HL-60 (cell line): ENCODE measurements around the gene AQP2.

Source experiments
- DNase-seq, 2 experiments: peaks; one replicate each; pipeline ENCODE4 v3.0.0-alpha.2; 2010 to 2020; ENCODE audit warnings: low read depth in 1 of 2, low spot score in 1 of 2
- H3K27ac ChIP-seq: fragments of 250-450 bp; sonication (Bioruptor Pico); replicated peaks from 2 replicates; pipeline ENCODE4 v1.5.1; 2020; ENCODE audit warnings: mild to moderate bottlenecking, moderate library complexity
- H3K27me3 ChIP-seq: fragments of 250-450 bp; sonication (Bioruptor Pico); 2 replicates; pipeline ENCODE4 v1.5.1; 2021; ENCODE audit warnings: mild to moderate bottlenecking, moderate library complexity; ENCODE audit not compliant: insufficient read depth, poor library complexity, severe bottlenecking
- H3K4me3 ChIP-seq: replicated peaks from 2 replicates; pipeline ENCODE4 v1.5.1; 2011; ENCODE audit warnings: mild to moderate bottlenecking, control low read depth, low read length; ENCODE audit not compliant: insufficient read depth
- GABPA ChIP-seq: IDR thresholded peaks from 2 replicates; pipeline ENCODE4 v1.6.1; 2012; ENCODE audit warnings: low read depth
- POLR2AphosphoS5 ChIP-seq: IDR thresholded peaks from 2 replicates; pipeline ENCODE4 v1.6.1; 2012; ENCODE audit warnings: low read depth
- SPI1 ChIP-seq: IDR thresholded peaks from 2 replicates; pipeline ENCODE4 v1.6.1; 2012; ENCODE audit warnings: low read depth, mild to moderate bottlenecking, borderline replicate concordance
- TF ChIP-seq, protein P1 (sequence below): IDR thresholded peaks from 2 replicates; pipeline ENCODE4 v1.6.1; 2012; ENCODE audit warnings: low read depth; ENCODE audit not compliant: insufficient replicate concordance
- TF ChIP-seq, protein P2 (sequence below): IDR thresholded peaks from one replicate; pipeline ENCODE4 v1.5.1; 2011; ENCODE audit warnings: low read length, control low read depth, inconsistent platforms; ENCODE audit not compliant: insufficient read depth

AQP2 gene

DNA sequence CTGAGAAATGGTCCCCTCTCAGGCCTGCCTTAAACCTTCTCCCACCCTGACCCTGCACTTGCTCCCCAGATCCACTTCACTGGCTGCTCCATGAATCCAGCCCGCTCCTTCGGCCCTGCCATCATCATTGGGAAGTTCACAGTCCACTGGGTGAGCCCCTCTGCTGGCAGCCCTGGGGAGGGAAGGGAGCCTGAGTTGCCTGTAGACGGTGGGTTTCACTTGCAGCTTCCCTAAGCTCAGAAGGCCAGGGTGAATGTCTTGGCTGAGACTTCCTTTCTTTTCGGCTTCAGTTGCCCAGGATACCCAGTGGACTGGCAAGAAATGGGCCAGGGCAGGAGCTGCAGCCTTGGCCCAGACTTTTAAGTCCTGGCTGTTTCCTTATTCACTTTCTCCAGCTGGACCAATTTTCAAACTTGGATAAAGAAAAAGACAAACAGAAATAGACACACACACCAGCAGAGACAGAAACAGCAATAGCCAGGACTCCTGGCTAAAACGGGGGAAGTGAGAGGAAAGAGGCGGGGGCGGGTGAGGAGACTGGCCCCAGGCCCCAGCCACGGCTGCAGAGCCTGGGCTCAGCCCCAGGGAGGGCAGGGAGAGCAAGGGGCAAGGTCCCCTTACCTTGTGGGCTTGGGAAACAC lies 24.3 kb downstream of the AQP2 start:
- Histone ChIP-seq H3K27me3 (no peaks in the 10 kb centered on the region), H3K27ac (no peak overlapping the region)
- DNase-seq, result no peak

DNA sequence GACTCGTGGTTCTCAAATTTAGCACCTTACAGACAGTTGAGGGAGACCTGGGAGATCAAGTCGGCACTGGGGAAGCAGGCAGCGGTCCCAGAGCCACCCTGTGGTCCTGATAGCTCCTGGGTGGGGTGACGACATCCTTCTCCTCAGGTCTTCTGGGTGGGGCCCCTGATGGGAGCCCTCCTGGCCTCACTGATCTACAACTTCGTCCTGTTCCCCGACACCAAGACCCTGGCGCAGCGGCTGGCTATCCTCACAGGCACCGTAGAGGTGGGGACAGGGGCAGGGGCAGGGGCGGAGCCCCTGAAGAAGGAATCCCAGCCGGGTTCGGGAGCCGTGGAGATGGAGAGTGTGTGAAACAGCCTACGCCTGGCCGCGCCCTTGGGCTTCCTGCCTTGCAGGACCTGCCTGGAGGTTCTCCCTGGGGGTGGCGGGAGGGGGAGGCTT lies 24.8 kb downstream of the AQP2 start:
- TF ChIP-seq, protein P1, sequence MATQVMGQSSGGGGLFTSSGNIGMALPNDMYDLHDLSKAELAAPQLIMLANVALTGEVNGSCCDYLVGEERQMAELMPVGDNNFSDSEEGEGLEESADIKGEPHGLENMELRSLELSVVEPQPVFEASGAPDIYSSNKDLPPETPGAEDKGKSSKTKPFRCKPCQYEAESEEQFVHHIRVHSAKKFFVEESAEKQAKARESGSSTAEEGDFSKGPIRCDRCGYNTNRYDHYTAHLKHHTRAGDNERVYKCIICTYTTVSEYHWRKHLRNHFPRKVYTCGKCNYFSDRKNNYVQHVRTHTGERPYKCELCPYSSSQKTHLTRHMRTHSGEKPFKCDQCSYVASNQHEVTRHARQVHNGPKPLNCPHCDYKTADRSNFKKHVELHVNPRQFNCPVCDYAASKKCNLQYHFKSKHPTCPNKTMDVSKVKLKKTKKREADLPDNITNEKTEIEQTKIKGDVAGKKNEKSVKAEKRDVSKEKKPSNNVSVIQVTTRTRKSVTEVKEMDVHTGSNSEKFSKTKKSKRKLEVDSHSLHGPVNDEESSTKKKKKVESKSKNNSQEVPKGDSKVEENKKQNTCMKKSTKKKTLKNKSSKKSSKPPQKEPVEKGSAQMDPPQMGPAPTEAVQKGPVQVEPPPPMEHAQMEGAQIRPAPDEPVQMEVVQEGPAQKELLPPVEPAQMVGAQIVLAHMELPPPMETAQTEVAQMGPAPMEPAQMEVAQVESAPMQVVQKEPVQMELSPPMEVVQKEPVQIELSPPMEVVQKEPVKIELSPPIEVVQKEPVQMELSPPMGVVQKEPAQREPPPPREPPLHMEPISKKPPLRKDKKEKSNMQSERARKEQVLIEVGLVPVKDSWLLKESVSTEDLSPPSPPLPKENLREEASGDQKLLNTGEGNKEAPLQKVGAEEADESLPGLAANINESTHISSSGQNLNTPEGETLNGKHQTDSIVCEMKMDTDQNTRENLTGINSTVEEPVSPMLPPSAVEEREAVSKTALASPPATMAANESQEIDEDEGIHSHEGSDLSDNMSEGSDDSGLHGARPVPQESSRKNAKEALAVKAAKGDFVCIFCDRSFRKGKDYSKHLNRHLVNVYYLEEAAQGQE, result no peak
- no peak for TF ChIP-seq POLR2AphosphoS5
- no peak for TF ChIP-seq SPI1
- TF ChIP-seq, protein P2, sequence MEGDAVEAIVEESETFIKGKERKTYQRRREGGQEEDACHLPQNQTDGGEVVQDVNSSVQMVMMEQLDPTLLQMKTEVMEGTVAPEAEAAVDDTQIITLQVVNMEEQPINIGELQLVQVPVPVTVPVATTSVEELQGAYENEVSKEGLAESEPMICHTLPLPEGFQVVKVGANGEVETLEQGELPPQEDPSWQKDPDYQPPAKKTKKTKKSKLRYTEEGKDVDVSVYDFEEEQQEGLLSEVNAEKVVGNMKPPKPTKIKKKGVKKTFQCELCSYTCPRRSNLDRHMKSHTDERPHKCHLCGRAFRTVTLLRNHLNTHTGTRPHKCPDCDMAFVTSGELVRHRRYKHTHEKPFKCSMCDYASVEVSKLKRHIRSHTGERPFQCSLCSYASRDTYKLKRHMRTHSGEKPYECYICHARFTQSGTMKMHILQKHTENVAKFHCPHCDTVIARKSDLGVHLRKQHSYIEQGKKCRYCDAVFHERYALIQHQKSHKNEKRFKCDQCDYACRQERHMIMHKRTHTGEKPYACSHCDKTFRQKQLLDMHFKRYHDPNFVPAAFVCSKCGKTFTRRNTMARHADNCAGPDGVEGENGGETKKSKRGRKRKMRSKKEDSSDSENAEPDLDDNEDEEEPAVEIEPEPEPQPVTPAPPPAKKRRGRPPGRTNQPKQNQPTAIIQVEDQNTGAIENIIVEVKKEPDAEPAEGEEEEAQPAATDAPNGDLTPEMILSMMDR, result no peak
- TF ChIP-seq GABPA, result no peak
- no peak overlapping the region for H3K4me3 ChIP-seq
- no peak overlapping the region for H3K27ac ChIP-seq
- H3K27me3 ChIP-seq, result no peaks in the 10 kb centered on the region
- DNase-seq, result no peak

More for the DNA sequence above, 24.3 kb downstream of the AQP2 start:
- no peak overlapping the region for H3K4me3 ChIP-seq
- TF ChIP-seq, protein P2, result no peak
- TF ChIP-seq, protein P1, result no peak
- no peak for TF ChIP-seq GABPA
- no peak for TF ChIP-seq POLR2AphosphoS5
- no peak for TF ChIP-seq SPI1

DNA sequence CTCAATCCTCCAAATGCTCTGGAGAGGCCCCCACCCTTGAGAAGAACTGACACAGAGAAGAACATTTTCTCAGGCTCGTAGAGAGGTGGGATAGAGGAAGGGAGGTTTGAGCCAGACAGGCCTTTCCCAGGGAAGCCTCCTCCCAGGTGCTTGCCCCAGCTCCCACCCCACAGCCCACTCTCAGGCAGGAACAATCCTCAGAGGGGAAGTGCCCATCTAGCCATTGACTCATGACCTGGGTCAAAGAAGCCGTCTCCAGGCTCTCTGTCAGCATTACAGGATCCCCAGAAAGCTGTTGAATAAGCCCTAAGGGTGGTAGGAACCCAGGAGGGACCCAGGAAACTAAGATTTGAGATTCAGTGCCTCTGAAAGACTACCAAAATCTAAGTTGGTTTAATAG lies 26.0 kb downstream of the AQP2 start:
- H3K27ac ChIP-seq, result no peak overlapping the region

More for the DNA sequence above, 26.0 kb downstream of the AQP2 start:
- H3K4me3 ChIP-seq, result no peak overlapping the region
- H3K27me3 ChIP-seq, result no peaks in the 10 kb centered on the region
- TF ChIP-seq POLR2AphosphoS5, result no peak
- TF ChIP-seq, protein P2, result no peak
- TF ChIP-seq GABPA, result no peak
- no peak for TF ChIP-seq SPI1
- TF ChIP-seq, protein P1, result no peak
- DNase-seq, result no peak
